ENCODE measurements around the gene MAPK14.

DNA sequence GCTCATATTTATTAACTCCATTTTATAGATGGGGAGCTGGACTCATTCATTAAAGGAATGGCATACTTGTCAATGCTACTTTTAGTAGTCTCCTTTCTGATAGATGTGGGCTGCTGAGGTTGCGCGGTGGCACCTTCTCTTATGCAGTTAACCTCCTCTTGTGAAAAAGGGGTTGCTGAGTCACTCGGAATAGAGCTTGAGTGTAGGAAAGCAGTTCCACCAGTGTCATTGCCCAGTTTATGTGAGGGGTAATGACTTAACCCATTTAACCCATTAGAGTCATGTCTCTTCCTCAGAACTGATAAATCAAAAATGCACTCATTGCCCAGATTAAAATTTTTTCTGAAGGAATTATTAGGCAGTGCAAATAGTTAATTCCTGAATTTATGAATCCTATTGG lies 6.3 kb downstream of the MAPK14 start:
- no peak for TF ChIP-seq EZH2 (IDR thresholded peaks at IDR 0.05)
- TF ChIP-seq POLR2AphosphoS5 (IDR thresholded peaks at IDR 0.05; ENCODE audit: borderline replicate concordance, low read depth, low read length), result no peak
- TF ChIP-seq FOXP2 (optimal IDR thresholded peaks at IDR 0.05; ENCODE audit: control extremely low read depth, extremely low read length, insufficient read depth), result no peak

All from SK-N-MC (cell line).